ENCODE data around the gene FGF3. TPM values are rescaled to one million over a fixed set of nuclear protein-coding genes. Genes with fewer than 3 reads are reported as not detected.

FGF3 gene
- total and polyA plus RNA-seq, 11 donors: not detected

DNA sequence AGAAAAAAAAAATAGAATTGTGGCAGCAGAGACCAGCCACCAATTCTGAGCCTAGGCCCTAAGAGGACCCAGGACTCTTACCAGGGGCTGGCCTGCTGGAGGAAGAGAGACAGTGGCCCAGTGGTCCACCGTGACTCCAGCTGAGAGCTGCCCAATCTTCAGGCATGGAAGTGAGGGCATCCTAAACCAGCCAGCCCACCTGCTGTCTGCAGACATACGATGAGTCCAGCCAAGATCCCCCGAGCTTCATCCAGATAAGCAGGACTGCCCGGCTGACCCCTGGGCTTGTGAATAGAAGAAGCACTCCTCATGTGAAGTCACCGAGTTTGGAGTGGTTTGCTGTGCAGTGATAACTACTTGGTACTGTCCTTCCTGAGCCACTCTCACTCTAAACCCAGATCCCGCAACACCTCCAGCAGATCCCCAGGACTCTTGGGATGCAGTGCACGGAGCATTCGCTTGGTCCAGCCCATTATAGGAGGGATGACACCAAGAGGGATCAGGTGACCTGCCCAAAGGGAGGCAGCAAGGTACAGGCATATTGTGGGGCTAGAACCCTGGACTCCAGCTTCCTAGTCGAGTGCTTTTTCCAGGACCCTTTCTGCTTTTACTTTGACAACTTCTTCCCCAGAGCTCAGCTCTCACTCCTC is 41.7 kb upstream of the FGF3 start:
- no peaks in the 10 kb centered on the region for H3K4me1 ChIP-seq
- WGBS, 4 donors: 62 to 65% (median 62%) methylated on average over 9 of the region's 9 CpGs
- TF ChIP-seq, protein P1, sequence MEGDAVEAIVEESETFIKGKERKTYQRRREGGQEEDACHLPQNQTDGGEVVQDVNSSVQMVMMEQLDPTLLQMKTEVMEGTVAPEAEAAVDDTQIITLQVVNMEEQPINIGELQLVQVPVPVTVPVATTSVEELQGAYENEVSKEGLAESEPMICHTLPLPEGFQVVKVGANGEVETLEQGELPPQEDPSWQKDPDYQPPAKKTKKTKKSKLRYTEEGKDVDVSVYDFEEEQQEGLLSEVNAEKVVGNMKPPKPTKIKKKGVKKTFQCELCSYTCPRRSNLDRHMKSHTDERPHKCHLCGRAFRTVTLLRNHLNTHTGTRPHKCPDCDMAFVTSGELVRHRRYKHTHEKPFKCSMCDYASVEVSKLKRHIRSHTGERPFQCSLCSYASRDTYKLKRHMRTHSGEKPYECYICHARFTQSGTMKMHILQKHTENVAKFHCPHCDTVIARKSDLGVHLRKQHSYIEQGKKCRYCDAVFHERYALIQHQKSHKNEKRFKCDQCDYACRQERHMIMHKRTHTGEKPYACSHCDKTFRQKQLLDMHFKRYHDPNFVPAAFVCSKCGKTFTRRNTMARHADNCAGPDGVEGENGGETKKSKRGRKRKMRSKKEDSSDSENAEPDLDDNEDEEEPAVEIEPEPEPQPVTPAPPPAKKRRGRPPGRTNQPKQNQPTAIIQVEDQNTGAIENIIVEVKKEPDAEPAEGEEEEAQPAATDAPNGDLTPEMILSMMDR (IDR thresholded peaks at IDR 0.05): no peak
- TF ChIP-seq POLR2A (IDR thresholded peaks at IDR 0.05): no peak
- H3K27ac ChIP-seq: no peak overlapping the region
- no peak for DNase-seq
- H3K27me3 ChIP-seq: peaks cover 0 to 48% (median 7%) of the 10 kb centered on the region in 9 donors
- intact Hi-C loops (cut with DNase I): no loop called here
- no peak for ATAC-seq
- H3K4me3 ChIP-seq: no peak overlapping the region
- no peaks in the 10 kb centered on the region for H3K9me3 ChIP-seq
- H3K36me3 ChIP-seq: no peaks in the 10 kb centered on the region

DNA sequence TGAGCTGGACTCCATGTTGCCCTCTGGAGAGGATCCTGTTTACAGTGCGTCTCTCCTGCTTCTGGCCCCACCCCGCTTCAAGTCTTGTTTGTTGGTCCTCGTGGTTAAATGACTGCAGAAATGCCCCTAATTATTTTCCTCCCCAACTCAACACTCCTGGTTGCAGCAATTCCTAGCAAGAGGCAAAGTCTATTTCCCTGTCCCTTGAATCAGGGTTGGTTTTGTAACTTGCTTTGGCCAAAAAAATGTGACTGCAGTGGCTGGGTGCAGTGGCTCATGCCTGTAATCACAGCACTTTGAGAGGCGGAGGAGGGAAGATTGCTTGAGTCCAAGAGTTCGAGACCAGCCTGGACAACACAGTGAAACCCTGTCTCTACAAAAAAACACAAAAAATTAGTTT is 41.0 kb upstream of the FGF3 start:
- peaks cover 0 to 49% (median 7%) of the 10 kb centered on the region in 9 donors for H3K27me3 ChIP-seq
- 63 to 76% (median 73%) methylated on average over 5 of the region's 5 CpGs for WGBS, 4 donors
- TF ChIP-seq, protein P1 (IDR thresholded peaks at IDR 0.05): no peak
- TF ChIP-seq POLR2A (IDR thresholded peaks at IDR 0.05): no peak

DNA sequence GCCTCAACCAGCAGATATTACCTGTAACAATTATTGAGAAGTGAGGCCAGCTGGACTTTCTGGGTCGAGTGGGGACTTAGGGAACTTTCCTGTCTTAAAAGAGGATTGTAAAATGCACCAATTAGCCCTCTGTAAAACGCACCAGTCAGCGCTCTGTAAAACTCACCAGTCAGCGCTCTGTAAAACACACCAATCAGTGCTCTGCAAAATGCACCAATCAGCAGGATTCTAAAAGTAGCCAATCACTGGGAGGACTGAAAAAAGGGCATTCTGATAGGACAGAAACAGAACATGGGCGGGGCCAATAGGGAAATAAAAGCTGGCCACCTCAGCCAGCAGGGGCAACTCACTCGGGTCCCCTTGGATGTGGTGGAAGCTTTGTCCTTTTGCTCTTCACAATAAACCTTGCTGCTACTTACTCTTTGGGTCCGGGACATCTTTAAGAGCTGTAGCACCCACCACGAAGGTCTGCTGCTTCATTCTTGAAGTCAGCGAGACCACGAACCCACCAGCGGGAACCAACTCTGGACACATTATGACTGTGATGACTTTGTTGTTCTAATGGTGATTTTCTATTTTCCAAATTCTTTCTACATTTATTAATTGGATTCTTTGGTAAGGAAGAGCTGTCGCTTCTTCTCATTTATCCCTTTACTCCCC is 40.2 kb upstream of the FGF3 start:
- ATAC-seq: no peak
- intact Hi-C loops (cut with DNase I): no loop called here

More for the DNA sequence above, 41.0 kb upstream of the FGF3 start:
- no peaks in the 10 kb centered on the region for H3K9me3 ChIP-seq
- no peak for ATAC-seq
- intact Hi-C loops (cut with DNase I): no loop called here
- no peak overlapping the region for H3K4me3 ChIP-seq
- no peaks in the 10 kb centered on the region for H3K36me3 ChIP-seq
- no peak overlapping the region for H3K27ac ChIP-seq
- no peak for DNase-seq
- no peaks in the 10 kb centered on the region for H3K4me1 ChIP-seq

DNA sequence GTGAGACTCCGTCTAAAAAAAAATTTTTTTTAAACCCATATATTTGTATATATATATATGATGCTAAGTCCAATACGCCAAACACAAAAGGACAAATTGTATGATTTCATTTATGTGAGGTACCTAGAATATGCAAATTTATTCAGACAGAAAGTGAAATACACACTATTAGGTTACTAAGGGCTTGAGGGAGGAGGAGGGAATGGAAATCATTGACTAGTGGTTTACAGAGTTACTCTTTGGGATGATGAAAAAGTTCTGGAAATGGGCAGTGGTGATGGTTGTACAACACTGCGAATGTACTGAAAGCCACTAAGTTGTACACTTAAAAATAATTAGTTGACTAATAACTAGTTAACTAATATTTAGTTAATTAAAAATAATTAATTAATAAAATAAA is 36.2 kb upstream of the FGF3 start:
- no peak overlapping the region for H3K27ac ChIP-seq
- H3K36me3 ChIP-seq: no peaks in the 10 kb centered on the region
- 91 to 97% (median 94%) methylated on average over 3 of the region's 3 CpGs for WGBS, 4 donors
- peaks cover 0 to 17% (median 6%) of the 10 kb centered on the region in 12 donors for H3K9me3 ChIP-seq
- no peaks in the 10 kb centered on the region for H3K4me1 ChIP-seq
- intact Hi-C loops (cut with DNase I): no loop called here
- peaks cover 0 to 45% (median 8%) of the 10 kb centered on the region in 9 donors for H3K27me3 ChIP-seq
- DNase-seq (no peak), ATAC-seq (no peak)
- H3K4me3 ChIP-seq: no peak overlapping the region
- TF ChIP-seq POLR2A (IDR thresholded peaks at IDR 0.05): no peak
- TF ChIP-seq, protein P1 (IDR thresholded peaks at IDR 0.05): no peak

More for the DNA sequence above, 40.2 kb upstream of the FGF3 start:
- no peak overlapping the region for H3K27ac ChIP-seq
- H3K4me3 ChIP-seq: no peak overlapping the region
- no peaks in the 10 kb centered on the region for H3K9me3 ChIP-seq
- H3K4me1 ChIP-seq: no peaks in the 10 kb centered on the region
- H3K27me3 ChIP-seq: peaks cover 0 to 43% (median 6%) of the 10 kb centered on the region in 9 donors
- H3K36me3 ChIP-seq: no peaks in the 10 kb centered on the region
- TF ChIP-seq POLR2A (IDR thresholded peaks at IDR 0.05): no peak
- WGBS, 4 donors: 85 to 88% (median 87%) methylated on average over 12 of the region's 12 CpGs
- DNase-seq: no peak
